SK-N-SH treated with all-trans-retinoic acid at 6 μM for 48 hours (cell line): Measurements from ENCODE around the gene RNF175.

Experiments
- BACH2 ChIP-seq: fragments of 250-450 bp; sonication (Bioruptor Pico); IDR thresholded peaks from 2 replicates; pipeline ENCODE4 v1.9.0; 2021; ENCODE audit warnings: mild to moderate bottlenecking, borderline replicate concordance
- ESRRG ChIP-seq: fragments of 250-450 bp; sonication (Bioruptor Pico); IDR thresholded peaks from 2 replicates; pipeline ENCODE4 v1.6.1; 2021; ENCODE audit warnings: mild to moderate bottlenecking
- GLIS3 ChIP-seq: fragments of 250-450 bp; sonication (Bioruptor Pico); IDR thresholded peaks from 2 replicates; pipeline ENCODE4 v1.5.0; 2020; ENCODE audit warnings: mild to moderate bottlenecking, moderate library complexity
- SNAI2 ChIP-seq: fragments of 250-450 bp; sonication (Bioruptor Pico); IDR thresholded peaks from 2 replicates; pipeline ENCODE4 v1.5.0; 2020; ENCODE audit warnings: mild to moderate bottlenecking, moderate library complexity
- ZC3H10 ChIP-seq: fragments of 250-450 bp; sonication (Bioruptor Pico); IDR thresholded peaks from 2 replicates; pipeline ENCODE4 v1.5.1; 2021; ENCODE audit warnings: mild to moderate bottlenecking, moderate library complexity
- ZFP3 ChIP-seq: fragments of 250-450 bp; sonication (Bioruptor Pico); IDR thresholded peaks from 2 replicates; pipeline ENCODE4 v1.5.0; 2020; ENCODE audit warnings: mild to moderate bottlenecking, moderate library complexity
- ZFP30 ChIP-seq: fragments of 450-650 bp; formaldehyde crosslinking; IDR thresholded peaks from 2 replicates; pipeline ENCODE4 v1.5.0; 2022; ENCODE audit warnings: mild to moderate bottlenecking, moderate library complexity
- ZNF70 ChIP-seq: fragments of 450-650 bp; formaldehyde crosslinking; IDR thresholded peaks from 2 replicates; pipeline ENCODE4 v1.5.0; 2020; ENCODE audit warnings: mild to moderate bottlenecking, moderate library complexity
- TF ChIP-seq, protein P1 (sequence below): fragments of 250-450 bp; sonication (Bioruptor Pico); IDR thresholded peaks from 2 replicates; pipeline ENCODE4 v1.5.1; 2020; ENCODE audit warnings: low read depth, mild to moderate bottlenecking, moderate library complexity
- TF ChIP-seq, protein P2 (sequence below): fragments of 250-450 bp; sonication (Bioruptor Pico); IDR thresholded peaks from 2 replicates; pipeline ENCODE4 v1.5.1; 2021; ENCODE audit warnings: mild to moderate bottlenecking, moderate library complexity

DNA sequence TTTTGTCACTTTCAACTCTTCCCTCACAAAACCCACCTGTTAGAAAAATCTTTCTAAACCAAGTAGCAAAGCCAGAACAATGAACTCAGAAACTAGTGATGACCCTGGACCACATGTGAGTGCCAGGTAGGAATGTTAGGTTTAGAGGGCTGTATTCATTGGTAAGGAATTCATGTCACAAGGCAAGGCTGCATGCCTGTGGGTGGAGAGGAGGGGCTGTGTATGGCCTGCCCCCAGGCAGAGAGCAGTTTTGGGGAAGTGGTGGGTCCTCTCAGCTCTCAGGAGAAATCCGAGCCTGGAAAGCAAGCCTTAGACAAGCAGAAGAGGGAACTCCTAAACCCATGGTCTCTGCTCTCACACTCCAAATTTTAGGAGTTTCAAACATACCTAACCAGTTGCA lies 2.4 kb downstream of the RNF175 start:
- TF ChIP-seq ZFP30 (no peak), BACH2 (no peak), SNAI2 (CRISPR knock-in tag) (no peak), ZFP3 (no peak), GLIS3 (CRISPR knock-in tag) (no peak), ESRRG (CRISPR knock-in tag) (no peak), ZC3H10 (CRISPR knock-in tag) (no peak), ZNF70 (no peak)
- TF ChIP-seq, protein P1, sequence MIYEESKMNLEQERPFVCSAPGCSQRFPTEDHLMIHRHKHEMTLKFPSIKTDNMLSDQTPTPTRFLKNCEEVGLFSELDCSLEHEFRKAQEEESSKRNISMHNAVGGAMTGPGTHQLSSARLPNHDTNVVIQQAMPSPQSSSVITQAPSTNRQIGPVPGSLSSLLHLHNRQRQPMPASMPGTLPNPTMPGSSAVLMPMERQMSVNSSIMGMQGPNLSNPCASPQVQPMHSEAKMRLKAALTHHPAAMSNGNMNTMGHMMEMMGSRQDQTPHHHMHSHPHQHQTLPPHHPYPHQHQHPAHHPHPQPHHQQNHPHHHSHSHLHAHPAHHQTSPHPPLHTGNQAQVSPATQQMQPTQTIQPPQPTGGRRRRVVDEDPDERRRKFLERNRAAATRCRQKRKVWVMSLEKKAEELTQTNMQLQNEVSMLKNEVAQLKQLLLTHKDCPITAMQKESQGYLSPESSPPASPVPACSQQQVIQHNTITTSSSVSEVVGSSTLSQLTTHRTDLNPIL: no peak
- TF ChIP-seq, protein P2, sequence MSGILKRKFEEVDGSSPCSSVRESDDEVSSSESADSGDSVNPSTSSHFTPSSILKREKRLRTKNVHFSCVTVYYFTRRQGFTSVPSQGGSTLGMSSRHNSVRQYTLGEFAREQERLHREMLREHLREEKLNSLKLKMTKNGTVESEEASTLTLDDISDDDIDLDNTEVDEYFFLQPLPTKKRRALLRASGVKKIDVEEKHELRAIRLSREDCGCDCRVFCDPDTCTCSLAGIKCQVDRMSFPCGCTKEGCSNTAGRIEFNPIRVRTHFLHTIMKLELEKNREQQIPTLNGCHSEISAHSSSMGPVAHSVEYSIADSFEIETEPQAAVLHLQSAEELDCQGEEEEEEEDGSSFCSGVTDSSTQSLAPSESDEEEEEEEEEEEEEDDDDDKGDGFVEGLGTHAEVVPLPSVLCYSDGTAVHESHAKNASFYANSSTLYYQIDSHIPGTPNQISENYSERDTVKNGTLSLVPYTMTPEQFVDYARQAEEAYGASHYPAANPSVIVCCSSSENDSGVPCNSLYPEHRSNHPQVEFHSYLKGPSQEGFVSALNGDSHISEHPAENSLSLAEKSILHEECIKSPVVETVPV (CRISPR knock-in tag): no peak
